ENCODE results near the gene INHBC. TPM values are rescaled to one million over a fixed set of nuclear protein-coding genes. Genes with fewer than 3 reads are reported as not detected.
"Not testable (repeated sequence)": the region's sequence is repeated elsewhere in the genome, so short reads cannot be mapped to it uniquely, and the experiment has no call there.

INHBC gene
- total RNA-seq, 2 experiments from 2014 or later = not detected

GRCh38 chr12:57429473-57430111 lies 5.0 kb upstream of the INHBC start:
- peaks cover 31% of the 10 kb centered on the region for H3K4me1 Mint-ChIP-seq
- H3K9me3 Mint-ChIP-seq (ENCODE audit: low read depth) = no peaks in the 10 kb centered on the region
- CTCF ChIA-PET = interaction anchor here (0.6 to 1.8 kb wide), 10 partner anchors 19 to 741 kb away, joined by 3 to 13 read pairs (median 4); partner anchors contain the start of genes GLI1, INHBE and PTGES3
- DNase-seq (no peak), ATAC-seq (no peak)
- H3K27me3 Mint-ChIP-seq = no peaks in the 10 kb centered on the region
- H3K27ac Mint-ChIP-seq = peak overlapping the region; percentile 100
- intact Hi-C loops (cut with DNase I, micrococcal nuclease) = loop anchor here (2.0 to 5.0 kb wide), 4 partner anchors 29 to 367 kb away; partner anchors contain the start of genes GLI1 (in 1 of the 2) and NAB2 (in 1 of the 2)
- peak overlapping the region; percentile 89 for H3K4me3 Mint-ChIP-seq
- POLR2A ChIA-PET = interaction anchor here (0.6 to 1.0 kb wide), 3 partner anchors 19 to 741 kb away, joined by 3 to 4 read pairs (median 4); partner anchors contain the start of gene PTGES3
- peaks cover 8% of the 10 kb centered on the region for H3K36me3 Mint-ChIP-seq (ENCODE audit: low read depth)

DNA sequence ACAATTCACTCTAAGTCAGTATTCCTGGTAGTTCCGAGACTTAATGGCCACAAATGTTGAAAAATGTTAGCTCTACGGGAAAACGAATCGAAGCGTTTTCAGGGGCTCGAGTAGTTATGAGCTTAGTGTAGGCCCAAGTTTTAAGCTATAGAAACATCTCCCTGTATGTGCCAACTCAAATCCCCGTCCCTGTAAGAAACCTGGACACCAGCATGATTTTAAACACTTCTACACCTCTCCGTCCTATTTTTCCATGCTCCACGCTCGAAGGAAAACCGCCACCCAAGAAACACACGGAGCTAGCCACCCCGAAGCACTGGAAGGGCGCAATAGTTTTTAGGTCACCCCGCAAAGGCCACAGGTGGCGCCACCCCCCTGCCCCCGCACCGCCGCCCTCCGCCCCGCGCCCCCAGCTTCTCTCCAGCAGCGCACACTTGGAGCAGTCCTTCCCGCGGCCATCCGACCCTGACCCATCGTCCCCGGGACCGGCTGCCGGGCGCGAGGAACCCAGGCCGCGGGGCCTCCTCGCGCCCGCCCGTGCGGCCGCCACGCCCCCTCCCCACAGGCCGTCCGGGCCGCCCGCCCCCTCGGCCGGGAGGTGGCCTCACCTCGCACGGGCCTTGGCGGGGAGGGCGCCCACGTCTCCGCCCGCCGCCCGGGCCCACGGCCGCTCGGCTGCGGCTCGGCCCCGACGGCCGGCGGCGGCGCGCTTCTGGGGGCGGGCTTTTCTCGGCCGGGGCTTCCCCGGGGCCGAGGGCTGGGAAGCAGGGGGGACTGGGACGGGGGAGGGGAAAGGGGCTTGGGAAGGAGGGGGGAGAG lies 4.3 kb upstream of the INHBC start:
- peaks cover 33% of the 10 kb centered on the region for H3K4me1 Mint-ChIP-seq
- POLR2A ChIA-PET = interaction anchor here (0.6 to 1.0 kb wide), 3 partner anchors 19 to 742 kb away, joined by 3 to 4 read pairs (median 4); partner anchors contain the start of gene PTGES3
- H3K36me3 Mint-ChIP-seq (ENCODE audit: low read depth) = peaks cover 8% of the 10 kb centered on the region
- no peaks in the 10 kb centered on the region for H3K9me3 Mint-ChIP-seq (ENCODE audit: low read depth)
- CTCF ChIA-PET = interaction anchor here (0.6 to 1.8 kb wide), 8 partner anchors 20 to 742 kb away, joined by 3 to 13 read pairs (median 5); partner anchors contain the start of genes GLI1, INHBE and PTGES3
- ATAC-seq (peak; percentile 67), DNase-seq (peak; percentile 67)
- H3K4me3 Mint-ChIP-seq = peak overlapping the region; percentile 89
- peak overlapping the region; percentile 100 for H3K27ac Mint-ChIP-seq
- H3K27me3 Mint-ChIP-seq = no peaks in the 10 kb centered on the region
- intact Hi-C loops (cut with DNase I, micrococcal nuclease) = loop anchor here (2.0 to 5.0 kb wide), 4 partner anchors 28 to 368 kb away; partner anchors contain the start of genes GLI1 (in 1 of the 2) and NAB2 (in 1 of the 2)

GRCh38 chr12:57430931-57431566 lies 3.5 kb upstream of the INHBC start, which contains the start of gene R3HDM2:
Gene R3HDM2 (minus strand): TSS chr12:57431043. CDS start chr12:57310428, 120,615 bp downstream.
- no peaks in the 10 kb centered on the region for H3K27me3 Mint-ChIP-seq
- CTCF ChIA-PET = interaction anchor here (2.6 to 4.1 kb wide), 2 partner anchors 21 to 27 kb away, joined by 8 to 23 read pairs; partner anchors contain the start of gene GLI1
- peak; percentile 95 for ATAC-seq

GRCh38 chr12:57431654-57432188 lies 2.9 kb upstream of the INHBC start:
- intact Hi-C loops (cut with DNase I, micrococcal nuclease) = loop anchor here (1.0 to 5.0 kb wide), 8 partner anchors 27 to 369 kb away; partner anchors contain the start of genes GLI1 (in 2 of the 2), MBD6 (in 1 of the 2) and NAB2 (in 1 of the 2)
- H3K27me3 Mint-ChIP-seq = no peaks in the 10 kb centered on the region
- POLR2A ChIA-PET = no interaction called here

More at GRCh38 chr12:57430931-57431566, 3.5 kb upstream of the INHBC start, which contains the start of gene R3HDM2:
- Mint-ChIP-seq H3K4me3 (peak within 1 kb of the TSS; percentile 89), H3K4me1 (peaks cover 35% of the 10 kb centered on the region), H3K27ac (peak within 1 kb of the TSS; percentile 100), H3K36me3 (ENCODE audit: low read depth) (peaks cover 8% of the 10 kb centered on the region), H3K9me3 (ENCODE audit: low read depth) (no peaks in the 10 kb centered on the region)
- intact Hi-C loops (cut with DNase I, micrococcal nuclease) = loop anchor here (1.0 to 5.0 kb wide), 8 partner anchors 28 to 369 kb away; partner anchors contain the start of genes GLI1 (in 2 of the 2), MBD6 (in 1 of the 2) and NAB2 (in 1 of the 2)
- DNase-seq = peak; percentile 97
- POLR2A ChIA-PET = no interaction called here

GRCh38 chr12:57433370-57433769 lies 1.2 kb upstream of the INHBC start:
- CTCF ChIA-PET = interaction anchor here (0.8 to 4.1 kb wide), 6 partner anchors 19 to 324 kb away, joined by 3 to 23 read pairs (median 6); partner anchors contain the start of genes GLI1 and INHBE
- no peak for DNase-seq
- Mint-ChIP-seq H3K36me3 (ENCODE audit: low read depth) (peaks cover 8% of the 10 kb centered on the region), H3K9me3 (ENCODE audit: low read depth) (no peaks in the 10 kb centered on the region), H3K4me1 (peaks cover 24% of the 10 kb centered on the region), H3K27me3 (no peaks in the 10 kb centered on the region), H3K27ac (no peak overlapping the region), H3K4me3 (no peak overlapping the region)
- intact Hi-C loops (cut with DNase I, micrococcal nuclease) = loop anchor here in 1 of 2 experiments (5.0 kb wide), 2 partner anchors 346 to 371 kb away; partner anchors contain the start of gene NAB2
- POLR2A ChIA-PET = no interaction called here
- ATAC-seq = no peak

More at GRCh38 chr12:57431654-57432188, 2.9 kb upstream of the INHBC start:
- Mint-ChIP-seq H3K9me3 (ENCODE audit: low read depth) (no peaks in the 10 kb centered on the region), H3K36me3 (ENCODE audit: low read depth) (peaks cover 8% of the 10 kb centered on the region), H3K27ac (peak overlapping the region; percentile 97), H3K4me1 (peaks cover 31% of the 10 kb centered on the region), H3K4me3 (peak overlapping the region; percentile 89)
- no peak for DNase-seq
- CTCF ChIA-PET = interaction anchor here (0.6 to 4.1 kb wide), 6 partner anchors 11 to 194 kb away, joined by 3 to 23 read pairs (median 6); partner anchors contain the start of genes GLI1 and INHBE
- ATAC-seq = no peak

- no peak for ATAC-seq
Observed at GRCh38 chr12:57435293-57435692, 709 bp downstream of the INHBC start.

GRCh38 chr12:57438400-57438799 lies 3.8 kb downstream of the INHBC start:
- Mint-ChIP-seq H3K9me3 (ENCODE audit: low read depth) (peaks cover 5% of the 10 kb centered on the region), H3K4me3 (no peak overlapping the region), H3K4me1 (peaks cover 4% of the 10 kb centered on the region), H3K27ac (no peak overlapping the region), H3K36me3 (ENCODE audit: low read depth) (peaks cover 1% of the 10 kb centered on the region), H3K27me3 (peaks cover 4% of the 10 kb centered on the region)
- ChIA-PET CTCF (interaction anchor here (1.2 kb wide), 2 partner anchors 14 to 16 kb away, joined by 3 to 4 read pairs; partner anchors contain the start of gene INHBE), POLR2A (no interaction called here)
- DNase-seq (no peak), ATAC-seq (no peak)
- intact Hi-C loops (cut with DNase I, micrococcal nuclease) = no loop called here

More at GRCh38 chr12:57435293-57435692, 709 bp downstream of the INHBC start:
- Mint-ChIP-seq H3K27ac (no peak overlapping the region), H3K27me3 (no peaks in the 10 kb centered on the region), H3K36me3 (ENCODE audit: low read depth) (no peaks in the 10 kb centered on the region), H3K9me3 (ENCODE audit: low read depth) (no peaks in the 10 kb centered on the region), H3K4me3 (no peak overlapping the region), H3K4me1 (peaks cover 14% of the 10 kb centered on the region)
- intact Hi-C loops (cut with DNase I, micrococcal nuclease) = no loop called here
- no peak for DNase-seq
- ChIA-PET POLR2A (no interaction called here), CTCF (interaction anchor here (1.0 to 4.1 kb wide), 3 partner anchors 17 to 24 kb away, joined by 5 to 23 read pairs (median 6); partner anchors contain the start of gene GLI1)

DNA sequence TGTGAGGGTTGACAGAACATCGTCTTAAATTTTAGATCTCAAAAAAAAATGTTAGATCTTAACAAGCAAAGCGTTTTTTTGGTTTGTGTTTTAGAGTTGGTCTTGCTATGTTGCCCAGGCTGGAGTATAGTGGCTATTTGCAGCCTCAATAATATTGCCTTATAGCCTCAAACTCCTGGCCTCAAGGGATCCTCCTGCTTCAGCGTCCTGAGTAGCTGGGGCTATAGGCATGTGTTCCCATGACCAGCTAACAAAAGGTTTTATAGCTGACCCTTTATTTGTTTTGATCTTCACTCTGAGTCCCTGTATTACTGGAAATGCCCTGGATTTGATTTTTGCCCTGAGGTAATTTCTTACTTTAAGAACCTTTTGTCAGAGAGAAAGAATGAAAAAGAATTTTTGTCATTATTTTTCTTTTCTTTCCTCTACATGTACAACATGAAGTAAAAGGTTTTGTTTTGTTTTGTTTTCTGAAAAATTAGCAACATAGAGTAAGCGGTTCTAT lies 5.2 kb downstream of the INHBC start:
- ATAC-seq (no peak), DNase-seq (no peak)
- Mint-ChIP-seq H3K4me3 (no peak overlapping the region), H3K27ac (no peak overlapping the region), H3K36me3 (ENCODE audit: low read depth) (peaks cover 1% of the 10 kb centered on the region), H3K4me1 (peaks cover 4% of the 10 kb centered on the region), H3K27me3 (peaks cover 4% of the 10 kb centered on the region), H3K9me3 (ENCODE audit: low read depth) (peaks cover 5% of the 10 kb centered on the region)
- POLR2A ChIA-PET = no interaction called here
- CTCF ChIA-PET = interaction anchor here (0.6 to 1.3 kb wide), 2 partner anchors 12 to 271 kb away, joined by 3 to 5 read pairs; no protein-coding TSS in a partner anchor
- intact Hi-C loops (cut with DNase I, micrococcal nuclease) = no loop called here

DNA sequence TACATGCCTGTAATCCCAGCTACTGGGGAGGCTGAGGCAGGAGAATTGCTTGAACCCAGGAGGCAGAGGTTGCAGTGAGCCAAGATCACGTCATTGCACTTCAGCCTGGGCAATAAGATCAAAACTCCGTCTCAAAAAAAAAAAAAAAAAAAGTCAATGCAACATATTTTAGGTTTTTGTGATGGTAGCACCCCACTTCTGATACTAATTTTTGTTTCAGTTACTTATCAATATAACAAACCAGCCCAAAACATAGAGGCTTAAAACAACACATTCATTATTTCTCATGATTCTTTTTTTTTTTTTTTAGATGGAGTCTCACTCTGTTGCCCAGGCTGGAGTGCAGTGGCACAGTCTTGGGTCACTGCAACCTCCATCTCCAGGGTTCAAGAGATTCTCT lies 6.8 kb downstream of the INHBC start:
- ATAC-seq; H3K36me3 Mint-ChIP-seq (ENCODE audit: low read depth); H3K4me1 Mint-ChIP-seq; DNase-seq; H3K4me3 Mint-ChIP-seq; H3K27ac Mint-ChIP-seq; H3K27me3 Mint-ChIP-seq; intact Hi-C loops (cut with DNase I, micrococcal nuclease); H3K9me3 Mint-ChIP-seq (ENCODE audit: low read depth): not testable (repeated sequence)
- ChIA-PET POLR2A (interaction anchor here (0.7 kb wide), 1 partner anchor 104 kb away, joined by 3 read pairs; no protein-coding TSS in a partner anchor), CTCF (interaction anchor here (0.5 to 0.7 kb wide), 2 partner anchors 21 to 57 kb away, joined by 3 to 5 read pairs; no protein-coding TSS in a partner anchor)

Measured in activated CD4-positive, alpha-beta T cell treated with anti-CD3 and anti-CD28 coated beads for 36 hours (primary cell).